Endothelial cell of umbilical vein (primary cell): ENCODE results near the gene FOXE1.

Experiments used
- EZH2 ChIP-seq: IDR thresholded peaks from 2 replicates; pipeline ENCODE4 v1.6.1; 2012; ENCODE audit warnings: borderline replicate concordance, low read depth, mild to moderate bottlenecking, moderate library complexity, low read length, inconsistent platforms; ENCODE audit not compliant: severe bottlenecking
- FOS ChIP-seq: IDR thresholded peaks from 2 replicates; pipeline ENCODE4 v1.6.1; 2011; ENCODE audit warnings: mild to moderate bottlenecking, low read length, moderate library complexity, borderline replicate concordance; ENCODE audit not compliant: insufficient read depth
- GATA2 ChIP-seq: IDR thresholded peaks from 2 replicates; pipeline ENCODE4 v1.7.0; 2011; ENCODE audit warnings: low read depth, mild to moderate bottlenecking, moderate library complexity, mixed read lengths, low read length; ENCODE audit not compliant: insufficient read length, insufficient read depth
- JUN ChIP-seq: IDR thresholded peaks from 2 replicates; pipeline ENCODE4 v1.6.1; 2011; ENCODE audit warnings: borderline replicate concordance, low read depth; ENCODE audit not compliant: insufficient read length, insufficient read depth
- MYC ChIP-seq: IDR thresholded peaks from one replicate; pipeline ENCODE4 v1.6.1; 2011; ENCODE audit warnings: mild to moderate bottlenecking, low read depth, low read length
- POLR2A ChIP-seq: IDR thresholded peaks from 2 replicates; pipeline ENCODE4 v1.6.1; 2012; ENCODE audit warnings: low read depth, mild to moderate bottlenecking, control low read depth, low read length
- POLR2AphosphoS5 ChIP-seq: IDR thresholded peaks from 2 replicates; pipeline ENCODE4 v1.6.1; 2012; ENCODE audit warnings: low read depth, mild to moderate bottlenecking, control low read depth, low read length, moderate library complexity; ENCODE audit not compliant: insufficient read depth
- TF ChIP-seq, protein P1 (sequence below), 2 donors: IDR thresholded peaks; 1 replicate in 1 of 2; 2 replicates in 1 of 2; pipeline ENCODE4 v1.5.1; 2011; ENCODE audit warnings: low read length in 2 of 2, mild to moderate bottlenecking in 2 of 2, moderate library complexity in 2 of 2, control low read depth in 1 of 2, inconsistent platforms in 1 of 2, low read depth in 1 of 2; ENCODE audit not compliant: insufficient read depth in 1 of 2; ENCODE audit errors: extremely low read depth in 1 of 2
- TF ChIP-seq, protein P2 (sequence below): IDR thresholded peaks from 2 replicates; pipeline ENCODE4 v1.6.1; 2011; ENCODE audit not compliant: insufficient read depth, insufficient read length

DNA sequence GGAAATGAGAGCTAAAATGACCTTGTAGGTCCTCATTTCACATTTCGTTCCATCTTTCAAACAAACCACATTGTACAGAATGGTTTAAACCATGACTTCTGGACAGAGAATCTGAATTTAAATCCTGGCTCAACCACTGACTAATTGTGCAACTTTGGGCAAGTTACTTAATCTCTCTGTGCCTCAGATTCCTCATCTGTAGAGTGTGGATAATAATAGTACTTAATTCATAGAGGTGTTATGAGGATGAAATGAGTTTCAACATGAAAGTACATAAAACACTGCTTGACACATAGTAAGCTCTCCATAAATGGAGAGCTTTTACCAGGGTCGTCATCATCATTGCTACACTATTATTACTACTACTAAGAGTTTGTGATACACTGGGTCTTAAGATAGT is 46.3 kb upstream of the FOXE1 start:
- TF ChIP-seq, protein P1, sequence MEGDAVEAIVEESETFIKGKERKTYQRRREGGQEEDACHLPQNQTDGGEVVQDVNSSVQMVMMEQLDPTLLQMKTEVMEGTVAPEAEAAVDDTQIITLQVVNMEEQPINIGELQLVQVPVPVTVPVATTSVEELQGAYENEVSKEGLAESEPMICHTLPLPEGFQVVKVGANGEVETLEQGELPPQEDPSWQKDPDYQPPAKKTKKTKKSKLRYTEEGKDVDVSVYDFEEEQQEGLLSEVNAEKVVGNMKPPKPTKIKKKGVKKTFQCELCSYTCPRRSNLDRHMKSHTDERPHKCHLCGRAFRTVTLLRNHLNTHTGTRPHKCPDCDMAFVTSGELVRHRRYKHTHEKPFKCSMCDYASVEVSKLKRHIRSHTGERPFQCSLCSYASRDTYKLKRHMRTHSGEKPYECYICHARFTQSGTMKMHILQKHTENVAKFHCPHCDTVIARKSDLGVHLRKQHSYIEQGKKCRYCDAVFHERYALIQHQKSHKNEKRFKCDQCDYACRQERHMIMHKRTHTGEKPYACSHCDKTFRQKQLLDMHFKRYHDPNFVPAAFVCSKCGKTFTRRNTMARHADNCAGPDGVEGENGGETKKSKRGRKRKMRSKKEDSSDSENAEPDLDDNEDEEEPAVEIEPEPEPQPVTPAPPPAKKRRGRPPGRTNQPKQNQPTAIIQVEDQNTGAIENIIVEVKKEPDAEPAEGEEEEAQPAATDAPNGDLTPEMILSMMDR (IDR thresholded peaks at IDR 0.05; ENCODE audit: extremely low read depth in 1 of 2, insufficient read depth in 1 of 2, low read depth in 1 of 2, low read length in 2 of 2) = no peak
- no peak for TF ChIP-seq MYC
- TF ChIP-seq POLR2A = no peak
- no peak for TF ChIP-seq GATA2
- TF ChIP-seq FOS = no peak
- no peak for TF ChIP-seq POLR2AphosphoS5
- TF ChIP-seq EZH2 = no peak
- TF ChIP-seq JUN = no peak
- TF ChIP-seq, protein P2, sequence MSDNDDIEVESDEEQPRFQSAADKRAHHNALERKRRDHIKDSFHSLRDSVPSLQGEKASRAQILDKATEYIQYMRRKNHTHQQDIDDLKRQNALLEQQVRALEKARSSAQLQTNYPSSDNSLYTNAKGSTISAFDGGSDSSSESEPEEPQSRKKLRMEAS = no peak
